HCT116 (cell line): ENCODE data around the gene NOS3. TPM values are rescaled to one million over a fixed set of nuclear protein-coding genes. Genes with fewer than 3 reads are reported as not detected.

Experiments
- ATAC-seq: fragments of 200-7000 bp; cut with Tn5 transposase; 2 replicates; pipeline ENCODE4 v1.9.1; 2020; ENCODE audit warnings: mild to moderate bottlenecking, moderate library complexity
- BruUV-seq: library from RNA; stranded (reverse); fragments of 400-500 nt; replicated peaks from 2 replicates; lab custom pipeline; 2021; lab: Mats Ljungman, UMichigan
- CTCF ChIA-PET: fragments of 300-600 bp; sonication (Branson Sonifier 250); formaldehyde crosslinking; loops from one replicate; lab custom pipeline; 2021; ENCODE audit warnings: antibody characterized with exemption; lab: Charles Lee
- POLR2A ChIA-PET: fragments of 300-600, 350-600 bp; sonication (Branson Sonifier 250); formaldehyde crosslinking; loops from one replicate; lab custom pipeline; 2021; ENCODE audit warnings: antibody characterized with exemption; lab: Charles Lee
- RAD21 ChIA-PET, 2 experiments: fragments of 300-600 bp; sonication (Branson Sonifier 250); formaldehyde crosslinking; loops; one replicate each; lab custom pipeline; 2023; ENCODE audit warnings: low total read pairs in 2 of 2; ENCODE audit not compliant: uncharacterized antibody in 2 of 2, unreplicated experiment in 2 of 2, low non-redundant PET in 1 of 2; lab: Charles Lee
- DNase-seq: peaks from one replicate; pipeline ENCODE4 v3.0.0-alpha.2; 2010; ENCODE audit warnings: low read depth, low spot score
- H2AFZ ChIP-seq: fragments of 200-600 bp; shearing (Covaris generic), sonication (generic); 2 replicates; pipeline ENCODE4 v1.6.1; 2017; ENCODE audit warnings: low read depth, mixed run types, mixed read lengths, antibody characterized with exemption, low read length; ENCODE audit not compliant: poor library complexity, severe bottlenecking
- H3K27ac ChIP-seq: 2 replicates; pipeline ENCODE4 v1.5.1; 2012; ENCODE audit warnings: low read depth, low read length
- H3K27me3 ChIP-seq: fragments of 200-600 bp; sonication (generic); 2 replicates; pipeline ENCODE4 v1.6.1; 2016; ENCODE audit warnings: mixed run types, low read length, mixed read lengths; ENCODE audit not compliant: insufficient read depth
- H3K36me3 ChIP-seq, 2 experiments: fragments of 200-500 bp in 1 of 2; fragments of 200-600 bp in 1 of 2; sonication (Bioruptor generic) in 1 of 2; sonication (generic) in 1 of 2; 2 replicates each; pipeline versions ENCODE4 v1.5.1 to v1.6.1; 2014 to 2016; ENCODE audit warnings: low read length in 2 of 2, inconsistent platforms in 1 of 2, mixed read lengths in 1 of 2, mixed run types in 1 of 2; ENCODE audit not compliant: insufficient read depth in 2 of 2, control insufficient read depth in 1 of 2
- H3K4me1 ChIP-seq, 2 experiments: fragments of 200-600 bp in 1 of 2; sonication (generic) in 1 of 2; 2 replicates each; pipeline versions ENCODE4 v1.5.1 to v1.6.1; 2012 to 2017; ENCODE audit warnings: low read length in 2 of 2, inconsistent platforms in 1 of 2, mild to moderate bottlenecking in 1 of 2, mixed read lengths in 1 of 2, mixed run types in 1 of 2, moderate library complexity in 1 of 2; ENCODE audit not compliant: insufficient read depth in 2 of 2, control insufficient read depth in 1 of 2
- H3K4me2 ChIP-seq: fragments of 200-600 bp; sonication (generic); 2 replicates; pipeline ENCODE4 v1.6.1; 2017; ENCODE audit warnings: mixed run types, low read length, mixed read lengths
- H3K4me3 ChIP-seq, 2 experiments: fragments of 200-600 bp in 1 of 2; sonication (generic) in 1 of 2; replicated peaks in 1 of 2; 2 replicates each; pipeline ENCODE4 v1.5.1; 2011 to 2016; ENCODE audit warnings: low read length in 2 of 2, control low read depth in 1 of 2, low read depth in 1 of 2, mild to moderate bottlenecking in 1 of 2, mixed read lengths in 1 of 2, mixed run types in 1 of 2
- H3K79me2 ChIP-seq: fragments of 200-600 bp; sonication (generic); 2 replicates; pipeline ENCODE4 v1.6.1; 2017; ENCODE audit warnings: mild to moderate bottlenecking, mixed run types, low read length, moderate library complexity, mixed read lengths; ENCODE audit not compliant: insufficient read depth
- H3K9ac ChIP-seq: fragments of 200-600 bp; sonication (generic); 2 replicates; pipeline ENCODE4 v1.6.1; 2016; ENCODE audit warnings: low read length, mixed read lengths
- H3K9me2 ChIP-seq: fragments of 200-600 bp; sonication (generic), shearing (Covaris generic); 2 replicates; pipeline ENCODE4 v1.6.1; 2017; ENCODE audit warnings: mixed run types, mild to moderate bottlenecking, moderate library complexity; ENCODE audit not compliant: insufficient read depth
- H3K9me3 ChIP-seq, 2 experiments: fragments of 200-500 bp in 1 of 2; fragments of 200-600 bp in 1 of 2; sonication (Bioruptor generic) in 1 of 2; sonication (generic) in 1 of 2; 2 replicates each; pipeline ENCODE4 v1.6.1; 2014 to 2017; ENCODE audit warnings: low read length in 2 of 2, mixed read lengths in 2 of 2, inconsistent platforms in 1 of 2, low read depth in 1 of 2, mild to moderate bottlenecking in 1 of 2, mixed run types in 1 of 2, moderate library complexity in 1 of 2; ENCODE audit not compliant: control insufficient read depth in 1 of 2, insufficient read depth in 1 of 2
- H4K20me1 ChIP-seq: fragments of 200-600 bp; sonication (generic), shearing (Covaris generic); 2 replicates; pipeline ENCODE4 v1.6.1; 2017; ENCODE audit warnings: mixed run types, mild to moderate bottlenecking, moderate library complexity; ENCODE audit not compliant: insufficient read depth
- CBX3 ChIP-seq: IDR thresholded peaks from 2 replicates; pipeline ENCODE4 v1.6.1; 2012; ENCODE audit warnings: low read depth
- CEBPB ChIP-seq: IDR thresholded peaks from 2 replicates; pipeline ENCODE4 v1.6.1; 2012; ENCODE audit warnings: low read depth
- EZH2 ChIP-seq: fragments of 200-600 bp; sonication (generic); IDR thresholded peaks from 2 replicates; pipeline ENCODE4 v1.6.1; 2017; ENCODE audit warnings: antibody characterized with exemption, mixed run types
- EZH2phosphoT487 ChIP-seq: fragments of 200-600 bp; IDR thresholded peaks from 2 replicates; pipeline ENCODE4 v1.6.1; 2018; ENCODE audit warnings: antibody characterized with exemption, borderline replicate concordance
- FOSL1 ChIP-seq: IDR thresholded peaks from 2 replicates; pipeline ENCODE4 v1.6.1; 2012; ENCODE audit warnings: low read depth
- JUND ChIP-seq: IDR thresholded peaks from 2 replicates; pipeline ENCODE4 v1.6.1; 2012
- POLR2A ChIP-seq: IDR thresholded peaks from 2 replicates; pipeline ENCODE4 v1.7.0; 2011; ENCODE audit warnings: borderline replicate concordance; ENCODE audit not compliant: insufficient read depth, insufficient read length; ENCODE audit errors: extremely low read depth
- POLR2AphosphoS5 ChIP-seq: IDR thresholded peaks from 2 replicates; pipeline ENCODE4 v1.6.1; 2011; ENCODE audit warnings: mild to moderate bottlenecking, low read depth, low read length, moderate library complexity
- RAD21 ChIP-seq: IDR thresholded peaks from 2 replicates; pipeline ENCODE4 v1.6.1; 2012; ENCODE audit warnings: low read depth, mild to moderate bottlenecking
- SIN3A ChIP-seq: IDR thresholded peaks from 2 replicates; pipeline ENCODE4 v1.6.1; 2012; ENCODE audit warnings: low read depth
- SP1 ChIP-seq: IDR thresholded peaks from 2 replicates; pipeline ENCODE4 v1.6.1; 2012; ENCODE audit warnings: low read depth
- SRF ChIP-seq: IDR thresholded peaks from 2 replicates; pipeline ENCODE4 v1.6.1; 2012; ENCODE audit warnings: low read depth
- ZBTB33 ChIP-seq: IDR thresholded peaks from 2 replicates; pipeline ENCODE4 v1.6.1; 2011; ENCODE audit warnings: mild to moderate bottlenecking, low read length, moderate library complexity; ENCODE audit not compliant: insufficient replicate concordance; ENCODE audit errors: extremely low read depth
- ZNF274 ChIP-seq: fragments of 200-500 bp; sonication (Bioruptor generic); IDR thresholded peaks from 2 replicates; pipeline ENCODE4 v1.6.1; 2014; ENCODE audit warnings: mild to moderate bottlenecking, low read depth, low read length, inconsistent platforms
- intact Hi-C: fragments of 100-400 bp; cut with micrococcal nuclease; formaldehyde crosslinking; loops from 2 replicates; pipeline ENCODE4 v1.10.0; 2022
- total RNA-seq: library from RNA; stranded (reverse); gene quantifications from one replicate; pipeline ENCODE4 v1.2.1, GENCODE V29; 2021; ENCODE audit not compliant: unreplicated experiment
- TF ChIP-seq, protein P1 (sequence below): IDR thresholded peaks from 2 replicates; pipeline ENCODE4 v1.6.1; 2012

The NOS3 gene
- total RNA-seq, 1 experiment from 2014 or later = 35.8 TPM

GRCh38 chr7:150981644-150982043 is 9.2 kb upstream of the NOS3 start:
- Histone ChIP-seq H3K4me1 (peaks cover 17 to 28% of the 10 kb centered on the region in 2 experiments), H3K9me3 (no peaks in the 10 kb centered on the region), H3K79me2 (0 out of 2 replicates have a peak, but pooled peaks cover 2% of the 10 kb centered on the region), H3K4me3 (no peak overlapping the region), H3K9ac (no peak overlapping the region), H3K36me3 (no peaks in the 10 kb centered on the region), H3K4me2 (no peak overlapping the region), H3K9me2 (no peaks in the 10 kb centered on the region), H3K27ac (no peak overlapping the region), H2AFZ (no peak overlapping the region), H3K27me3 (peaks cover 40% of the 10 kb centered on the region; the same call in 1 of the 2 replicates), H4K20me1 (no peaks in the 10 kb centered on the region)
- TF ChIP-seq JUND = no peak
- no peak for TF ChIP-seq FOSL1
- TF ChIP-seq POLR2AphosphoS5 = no peak
- no peak for TF ChIP-seq ZNF274
- TF ChIP-seq, protein P1, sequence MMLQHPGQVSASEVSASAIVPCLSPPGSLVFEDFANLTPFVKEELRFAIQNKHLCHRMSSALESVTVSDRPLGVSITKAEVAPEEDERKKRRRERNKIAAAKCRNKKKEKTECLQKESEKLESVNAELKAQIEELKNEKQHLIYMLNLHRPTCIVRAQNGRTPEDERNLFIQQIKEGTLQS = no peak
- TF ChIP-seq SRF = no peak
- TF ChIP-seq CBX3 = no peak
- no peak for TF ChIP-seq SIN3A
- TF ChIP-seq CEBPB = no peak
- no peak for TF ChIP-seq ZBTB33
- no peak for TF ChIP-seq EZH2phosphoT487
- no peak for TF ChIP-seq RAD21
- no peak for TF ChIP-seq SP1
- no peak for TF ChIP-seq EZH2
- TF ChIP-seq POLR2A = no peak
- DNase-seq (no peak), ATAC-seq (no peak)
- BruUV-seq = no TSS peak
- ChIA-PET CTCF (no interaction called here), POLR2A (no interaction called here), RAD21 (no interaction called here)
- intact Hi-C loops = no loop called here
